ENCODE measurements around the gene EVA1A. TPM values are rescaled to one million over a fixed set of nuclear protein-coding genes. Genes with fewer than 3 reads are reported as not detected.

The EVA1A gene
- total and polyA plus RNA-seq, 2 donors (not counting 1 experiment from before 2014, with no cell fraction given), result 22.8 to 31.7 TPM

DNA sequence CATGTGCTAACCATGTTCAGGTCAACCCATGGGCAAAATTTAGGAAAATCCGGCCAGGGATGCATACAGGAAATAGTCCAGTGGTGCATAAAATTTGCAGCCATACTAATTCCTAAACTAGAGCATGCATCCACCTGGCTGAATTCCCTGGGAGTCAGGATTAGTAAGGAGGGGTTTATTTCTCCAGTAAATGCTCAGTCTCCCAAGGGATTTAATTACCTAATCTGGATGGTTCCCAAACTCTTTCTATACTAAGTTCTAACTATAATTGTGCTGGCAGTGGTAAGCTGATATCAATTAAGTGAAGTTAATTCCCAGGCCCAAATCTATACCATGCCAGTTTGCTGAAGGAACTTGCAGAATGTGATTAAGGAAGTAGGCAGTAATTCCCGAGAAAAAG, 26.2 kb upstream of the EVA1A start:
- TF ChIP-seq, protein P1, sequence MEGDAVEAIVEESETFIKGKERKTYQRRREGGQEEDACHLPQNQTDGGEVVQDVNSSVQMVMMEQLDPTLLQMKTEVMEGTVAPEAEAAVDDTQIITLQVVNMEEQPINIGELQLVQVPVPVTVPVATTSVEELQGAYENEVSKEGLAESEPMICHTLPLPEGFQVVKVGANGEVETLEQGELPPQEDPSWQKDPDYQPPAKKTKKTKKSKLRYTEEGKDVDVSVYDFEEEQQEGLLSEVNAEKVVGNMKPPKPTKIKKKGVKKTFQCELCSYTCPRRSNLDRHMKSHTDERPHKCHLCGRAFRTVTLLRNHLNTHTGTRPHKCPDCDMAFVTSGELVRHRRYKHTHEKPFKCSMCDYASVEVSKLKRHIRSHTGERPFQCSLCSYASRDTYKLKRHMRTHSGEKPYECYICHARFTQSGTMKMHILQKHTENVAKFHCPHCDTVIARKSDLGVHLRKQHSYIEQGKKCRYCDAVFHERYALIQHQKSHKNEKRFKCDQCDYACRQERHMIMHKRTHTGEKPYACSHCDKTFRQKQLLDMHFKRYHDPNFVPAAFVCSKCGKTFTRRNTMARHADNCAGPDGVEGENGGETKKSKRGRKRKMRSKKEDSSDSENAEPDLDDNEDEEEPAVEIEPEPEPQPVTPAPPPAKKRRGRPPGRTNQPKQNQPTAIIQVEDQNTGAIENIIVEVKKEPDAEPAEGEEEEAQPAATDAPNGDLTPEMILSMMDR (conservative IDR thresholded peaks at IDR 0.05 in 1 of 2, IDR thresholded peaks at IDR 0.05 in 1 of 2; ENCODE audit: low read depth in 1 of 2, low read length in 2 of 2), result no peak
- TF ChIP-seq EZH2 (IDR thresholded peaks at IDR 0.05; ENCODE audit: low read length, missing control alignments), result no peak
- H3K4me2 ChIP-seq (ENCODE audit: extremely low read depth, insufficient read depth, low read length), result no peak overlapping the region
- no peaks in the 10 kb centered on the region for H3K27me3 ChIP-seq (ENCODE audit: control insufficient read depth, insufficient read depth, low read length)
- H3K79me2 ChIP-seq (ENCODE audit: control insufficient read depth, insufficient read depth, low read length), result no peaks in the 10 kb centered on the region
- no peak overlapping the region for H3K27ac ChIP-seq (ENCODE audit: insufficient read depth, low read length)
- no peaks in the 10 kb centered on the region for H4K20me1 ChIP-seq (ENCODE audit: control insufficient read depth, extremely low read depth, insufficient read depth, low read length)
- H3K9me3 ChIP-seq (ENCODE audit: control insufficient read depth, insufficient read depth, low read depth, low read length), result no peaks in the 10 kb centered on the region
- no peak overlapping the region for H2AFZ ChIP-seq (ENCODE audit: low read length)
- no peak overlapping the region for H3K4me3 ChIP-seq (replicated peaks in 1 of 4; ENCODE audit: control extremely low read depth in 1 of 4, insufficient read depth in 1 of 4, low read depth in 3 of 4, low read length in 4 of 4)
- peaks cover 4% of the 10 kb centered on the region for H3K4me1 ChIP-seq (ENCODE audit: control insufficient read depth, extremely low read depth, insufficient read depth, low read length)
- DNase-seq (ENCODE audit: low read depth in 2 of 2), result no peak
- H3K9ac ChIP-seq (ENCODE audit: insufficient read depth, low read length), result no peak overlapping the region
- H3K36me3 ChIP-seq (ENCODE audit: control insufficient read depth, insufficient read depth, low read length), result no peaks in the 10 kb centered on the region

GRCh38 chr2:75582840-75583239, 22.1 kb upstream of the EVA1A start:
- H2AFZ ChIP-seq (ENCODE audit: low read length), result no peak overlapping the region
- H3K9me3 ChIP-seq (ENCODE audit: control insufficient read depth, insufficient read depth, low read depth, low read length), result no peaks in the 10 kb centered on the region
- no peak overlapping the region for H3K9ac ChIP-seq (ENCODE audit: insufficient read depth, low read length)
- no peak overlapping the region for H3K4me3 ChIP-seq (replicated peaks in 1 of 4; ENCODE audit: control extremely low read depth in 1 of 4, insufficient read depth in 1 of 4, low read depth in 3 of 4, low read length in 4 of 4)
- no peak overlapping the region for H3K4me2 ChIP-seq (ENCODE audit: extremely low read depth, insufficient read depth, low read length)
- DNase-seq (ENCODE audit: low read depth in 2 of 2), result peak in 1 of 2 donors; percentile 48
- H3K4me1 ChIP-seq (ENCODE audit: control insufficient read depth, extremely low read depth, insufficient read depth, low read length), result no peaks in the 10 kb centered on the region
- no peaks in the 10 kb centered on the region for H4K20me1 ChIP-seq (ENCODE audit: control insufficient read depth, extremely low read depth, insufficient read depth, low read length)
- no peaks in the 10 kb centered on the region for H3K79me2 ChIP-seq (ENCODE audit: control insufficient read depth, insufficient read depth, low read length)
- no peaks in the 10 kb centered on the region for H3K36me3 ChIP-seq (ENCODE audit: control insufficient read depth, insufficient read depth, low read length)
- H3K27me3 ChIP-seq (ENCODE audit: control insufficient read depth, insufficient read depth, low read length), result no peaks in the 10 kb centered on the region
- TF ChIP-seq, protein P1 (conservative IDR thresholded peaks at IDR 0.05 in 1 of 2, IDR thresholded peaks at IDR 0.05 in 1 of 2; ENCODE audit: low read depth in 1 of 2, low read length in 2 of 2), result no peak
- TF ChIP-seq EZH2 (IDR thresholded peaks at IDR 0.05; ENCODE audit: low read length, missing control alignments), result no peak
- H3K27ac ChIP-seq (ENCODE audit: insufficient read depth, low read length), result no peak overlapping the region

- Histone ChIP-seq H3K9ac (ENCODE audit: insufficient read depth, low read length) (no peak overlapping the region), H3K9me3 (ENCODE audit: control insufficient read depth, insufficient read depth, low read depth, low read length) (no peaks in the 10 kb centered on the region), H3K4me3 (replicated peaks in 1 of 4; ENCODE audit: control extremely low read depth in 1 of 4, insufficient read depth in 1 of 4, low read depth in 3 of 4, low read length in 4 of 4) (no peak overlapping the region), H3K4me1 (ENCODE audit: control insufficient read depth, extremely low read depth, insufficient read depth, low read length) (no peaks in the 10 kb centered on the region), H3K4me2 (ENCODE audit: extremely low read depth, insufficient read depth, low read length) (no peak overlapping the region), H4K20me1 (ENCODE audit: control insufficient read depth, extremely low read depth, insufficient read depth, low read length) (no peaks in the 10 kb centered on the region), H3K27ac (ENCODE audit: insufficient read depth, low read length) (no peak overlapping the region), H2AFZ (ENCODE audit: low read length) (no peak overlapping the region), H3K79me2 (ENCODE audit: control insufficient read depth, insufficient read depth, low read length) (no peaks in the 10 kb centered on the region), H3K36me3 (ENCODE audit: control insufficient read depth, insufficient read depth, low read length) (no peaks in the 10 kb centered on the region), H3K27me3 (ENCODE audit: control insufficient read depth, insufficient read depth, low read length) (no peaks in the 10 kb centered on the region)
- TF ChIP-seq, protein P1 (conservative IDR thresholded peaks at IDR 0.05 in 1 of 2, IDR thresholded peaks at IDR 0.05 in 1 of 2; ENCODE audit: low read depth in 1 of 2, low read length in 2 of 2), result no peak
- TF ChIP-seq EZH2 (IDR thresholded peaks at IDR 0.05; ENCODE audit: low read length, missing control alignments), result no peak
- no peak for DNase-seq (ENCODE audit: low read depth in 2 of 2)
Measured at GRCh38 chr2:75580606-75581005, 19.9 kb upstream of the EVA1A start.

All from fibroblast of lung (primary cell).